Measurements from ENCODE around the gene RNF187. TPM values are rescaled to one million over a fixed set of nuclear protein-coding genes. Genes with fewer than 3 reads are reported as not detected.

RNF187 gene
- total RNA-seq, 4 donors from 2014 or later = 20.8 to 26.5 (median 23.5) TPM

GRCh38 chr1:228494044-228494353, 6.8 kb downstream of the RNF187 start:
- TF ChIP-seq CTCF (IDR thresholded peaks at IDR 0.05) = no peak
- no peak for ATAC-seq (ENCODE audit: low FRiP score)
- no peak for DNase-seq (ENCODE audit: low spot score)

- TF ChIP-seq CTCF (IDR thresholded peaks at IDR 0.05) = no peak
- DNase-seq (ENCODE audit: low spot score) (no peak), ATAC-seq (ENCODE audit: low FRiP score) (no peak)
Observed at GRCh38 chr1:228494391-228494790, 7.2 kb downstream of the RNF187 start.

- no peak for ATAC-seq (ENCODE audit: low FRiP score)
- DNase-seq (ENCODE audit: low spot score) = no peak
- no peak for TF ChIP-seq CTCF (IDR thresholded peaks at IDR 0.05)
Observed at GRCh38 chr1:228494970-228495853, 8.0 kb downstream of the RNF187 start.

- no peak for TF ChIP-seq CTCF (IDR thresholded peaks at IDR 0.05)
- no peak for ATAC-seq (ENCODE audit: low FRiP score)
- no peak for DNase-seq (ENCODE audit: low spot score)
Observed at GRCh38 chr1:228496084-228496483, 8.9 kb downstream of the RNF187 start.

- no peak for TF ChIP-seq CTCF (IDR thresholded peaks at IDR 0.05)
- ATAC-seq (ENCODE audit: low FRiP score) (no peak), DNase-seq (ENCODE audit: low spot score) (no peak)
Observed at GRCh38 chr1:228496494-228496893, 9.3 kb downstream of the RNF187 start.

GRCh38 chr1:228497206-228497605, 10.0 kb downstream of the RNF187 start:
- DNase-seq (ENCODE audit: low spot score) (no peak), ATAC-seq (ENCODE audit: low FRiP score) (no peak)
- no peak for TF ChIP-seq CTCF (IDR thresholded peaks at IDR 0.05)

GRCh38 chr1:228497817-228498216, 10.6 kb downstream of the RNF187 start:
- no peak for TF ChIP-seq CTCF (IDR thresholded peaks at IDR 0.05)
- DNase-seq (ENCODE audit: low spot score) (no peak), ATAC-seq (ENCODE audit: low FRiP score) (no peak)
